ENCODE measurements around the gene HMGXB4.

Gene HMGXB4

DNA sequence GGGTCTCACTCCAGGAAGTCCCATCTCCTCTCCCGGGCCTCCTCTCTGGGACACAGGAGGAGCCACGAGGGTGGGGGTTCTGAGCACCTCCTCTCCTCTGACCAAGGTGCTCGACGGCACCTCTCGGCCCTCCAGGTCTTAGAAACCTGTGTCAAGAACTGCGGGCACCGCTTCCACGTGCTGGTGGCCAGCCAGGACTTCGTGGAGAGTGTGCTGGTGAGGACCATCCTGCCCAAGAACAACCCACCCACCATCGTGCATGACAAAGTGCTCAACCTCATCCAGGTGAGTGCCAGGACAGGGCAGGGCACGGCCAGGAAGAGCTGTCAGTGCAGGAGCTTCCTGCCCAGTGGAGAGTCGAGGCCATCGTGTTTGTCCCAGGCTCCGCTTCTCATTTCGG, 65.6 kb downstream of the HMGXB4 start:
- H3K9me3 ChIP-seq (ENCODE audit: insufficient read depth, low read length) = no peaks in the 10 kb centered on the region
- H4K20me1 ChIP-seq (ENCODE audit: low read depth, low read length) = no peaks in the 10 kb centered on the region

DNA sequence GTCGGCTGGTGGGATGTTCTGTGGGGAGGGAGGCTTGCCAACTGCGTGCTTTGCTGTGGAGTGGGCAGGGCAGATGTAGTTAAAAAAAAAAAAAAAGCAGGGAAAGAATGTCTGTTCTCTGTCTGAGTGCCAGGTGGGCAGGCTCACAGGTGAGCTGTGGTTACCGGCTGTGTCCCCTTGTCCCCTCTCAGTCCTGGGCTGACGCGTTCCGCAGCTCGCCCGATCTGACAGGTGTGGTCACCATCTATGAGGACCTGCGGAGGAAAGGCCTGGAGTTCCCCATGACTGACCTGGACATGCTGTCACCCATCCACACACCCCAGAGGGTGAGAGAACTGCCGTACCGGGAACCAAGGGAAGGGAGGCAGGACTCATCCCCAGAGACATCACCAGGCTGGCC, 66.0 kb downstream of the HMGXB4 start:
- Histone ChIP-seq H3K36me3 (ENCODE audit: low read length) (no peaks in the 10 kb centered on the region), H3K9ac (ENCODE audit: low read length) (no peak overlapping the region)

More for the DNA sequence above, 65.6 kb downstream of the HMGXB4 start:
- Histone ChIP-seq H2AFZ (ENCODE audit: low read depth, low read length, severe bottlenecking) (no peak overlapping the region), H3K4me2 (ENCODE audit: low read depth, low read length, poor library complexity, severe bottlenecking) (no peak overlapping the region), H3K9me2 (replicated peaks; ENCODE audit: insufficient read depth, low read length) (no peaks in the 10 kb centered on the region), H3K79me2 (ENCODE audit: insufficient read depth, low read length) (no peaks in the 10 kb centered on the region), H3K27me3 (ENCODE audit: low read length) (no peaks in the 10 kb centered on the region), H3K4me3 (ENCODE audit: insufficient read depth, low read length, poor library complexity, severe bottlenecking) (no peak overlapping the region), H3K36me3 (ENCODE audit: low read length) (no peaks in the 10 kb centered on the region), H3F3A (ENCODE audit: insufficient read depth) (no peaks in the 10 kb centered on the region), H3K27ac (ENCODE audit: low read depth, low read length) (no peak overlapping the region), H3K9ac (ENCODE audit: low read length) (no peak overlapping the region)
- TF ChIP-seq, protein P1, sequence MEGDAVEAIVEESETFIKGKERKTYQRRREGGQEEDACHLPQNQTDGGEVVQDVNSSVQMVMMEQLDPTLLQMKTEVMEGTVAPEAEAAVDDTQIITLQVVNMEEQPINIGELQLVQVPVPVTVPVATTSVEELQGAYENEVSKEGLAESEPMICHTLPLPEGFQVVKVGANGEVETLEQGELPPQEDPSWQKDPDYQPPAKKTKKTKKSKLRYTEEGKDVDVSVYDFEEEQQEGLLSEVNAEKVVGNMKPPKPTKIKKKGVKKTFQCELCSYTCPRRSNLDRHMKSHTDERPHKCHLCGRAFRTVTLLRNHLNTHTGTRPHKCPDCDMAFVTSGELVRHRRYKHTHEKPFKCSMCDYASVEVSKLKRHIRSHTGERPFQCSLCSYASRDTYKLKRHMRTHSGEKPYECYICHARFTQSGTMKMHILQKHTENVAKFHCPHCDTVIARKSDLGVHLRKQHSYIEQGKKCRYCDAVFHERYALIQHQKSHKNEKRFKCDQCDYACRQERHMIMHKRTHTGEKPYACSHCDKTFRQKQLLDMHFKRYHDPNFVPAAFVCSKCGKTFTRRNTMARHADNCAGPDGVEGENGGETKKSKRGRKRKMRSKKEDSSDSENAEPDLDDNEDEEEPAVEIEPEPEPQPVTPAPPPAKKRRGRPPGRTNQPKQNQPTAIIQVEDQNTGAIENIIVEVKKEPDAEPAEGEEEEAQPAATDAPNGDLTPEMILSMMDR (IDR thresholded peaks at IDR 0.05; ENCODE audit: insufficient read depth, low read length, poor library complexity, severe bottlenecking) = no peak
- no peak for TF ChIP-seq EZH2phosphoT487 (conservative IDR thresholded peaks at IDR 0.05; ENCODE audit: low read length)

DNA sequence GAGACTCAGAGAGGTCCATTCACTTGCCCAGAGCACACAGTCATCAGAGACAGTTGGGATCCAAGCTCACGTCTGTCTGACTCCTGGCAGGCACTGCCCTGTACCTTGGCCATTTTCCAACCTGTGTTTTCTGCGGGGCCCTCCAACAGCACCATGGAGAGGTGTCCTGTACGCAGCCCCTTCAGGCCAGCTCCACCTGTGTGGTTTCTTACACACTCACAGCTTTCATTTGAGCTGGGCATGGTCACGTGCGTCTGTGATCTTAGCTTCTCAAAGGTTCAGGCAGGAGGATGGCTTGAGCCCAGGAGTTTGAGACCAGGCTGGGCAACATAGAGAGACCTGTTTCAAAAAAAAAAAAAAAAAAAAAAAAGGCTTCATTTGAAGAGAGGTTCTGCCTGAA, 66.8 kb downstream of the HMGXB4 start:
- H3K9me2 ChIP-seq (replicated peaks; ENCODE audit: insufficient read depth, low read length) = no peaks in the 10 kb centered on the region
- TF ChIP-seq, protein P1 (IDR thresholded peaks at IDR 0.05; ENCODE audit: insufficient read depth, low read length, poor library complexity, severe bottlenecking) = no peak
- no peak for TF ChIP-seq EZH2phosphoT487 (conservative IDR thresholded peaks at IDR 0.05; ENCODE audit: low read length)
- H3K9me3 ChIP-seq (ENCODE audit: insufficient read depth, low read length) = no peaks in the 10 kb centered on the region
- H3K4me3 ChIP-seq (ENCODE audit: insufficient read depth, low read length, poor library complexity, severe bottlenecking) = no peak overlapping the region
- no peaks in the 10 kb centered on the region for H3K27me3 ChIP-seq (ENCODE audit: low read length)
- no peak overlapping the region for H3K9ac ChIP-seq (ENCODE audit: low read length)
- H3K79me2 ChIP-seq (ENCODE audit: insufficient read depth, low read length) = no peaks in the 10 kb centered on the region
- no peaks in the 10 kb centered on the region for H3K36me3 ChIP-seq (ENCODE audit: low read length)
- no peak overlapping the region for H2AFZ ChIP-seq (ENCODE audit: low read depth, low read length, severe bottlenecking)
- no peaks in the 10 kb centered on the region for H3F3A ChIP-seq (ENCODE audit: insufficient read depth)
- no peak overlapping the region for H3K4me2 ChIP-seq (ENCODE audit: low read depth, low read length, poor library complexity, severe bottlenecking)
- no peaks in the 10 kb centered on the region for H4K20me1 ChIP-seq (ENCODE audit: low read depth, low read length)
- no peak overlapping the region for H3K27ac ChIP-seq (ENCODE audit: low read depth, low read length)

More for the DNA sequence above, 66.0 kb downstream of the HMGXB4 start:
- H3K9me3 ChIP-seq (ENCODE audit: insufficient read depth, low read length) = no peaks in the 10 kb centered on the region
- H3K27me3 ChIP-seq (ENCODE audit: low read length) = no peaks in the 10 kb centered on the region
- TF ChIP-seq, protein P1 (IDR thresholded peaks at IDR 0.05; ENCODE audit: insufficient read depth, low read length, poor library complexity, severe bottlenecking) = no peak
- no peak for TF ChIP-seq EZH2phosphoT487 (conservative IDR thresholded peaks at IDR 0.05; ENCODE audit: low read length)
- H3K27ac ChIP-seq (ENCODE audit: low read depth, low read length) = no peak overlapping the region
- no peaks in the 10 kb centered on the region for H3K79me2 ChIP-seq (ENCODE audit: insufficient read depth, low read length)
- H3F3A ChIP-seq (ENCODE audit: insufficient read depth) = no peaks in the 10 kb centered on the region
- H3K9me2 ChIP-seq (replicated peaks; ENCODE audit: insufficient read depth, low read length) = no peaks in the 10 kb centered on the region
- H2AFZ ChIP-seq (ENCODE audit: low read depth, low read length, severe bottlenecking) = no peak overlapping the region
- no peaks in the 10 kb centered on the region for H4K20me1 ChIP-seq (ENCODE audit: low read depth, low read length)
- no peak overlapping the region for H3K4me3 ChIP-seq (ENCODE audit: insufficient read depth, low read length, poor library complexity, severe bottlenecking)
- H3K4me2 ChIP-seq (ENCODE audit: low read depth, low read length, poor library complexity, severe bottlenecking) = no peak overlapping the region
